ENCODE results near the gene BTBD9.
"Not testable (repeated sequence)": the region's sequence is repeated elsewhere in the genome, so short reads cannot be mapped to it uniquely, and the experiment has no call there.

The BTBD9 gene

DNA sequence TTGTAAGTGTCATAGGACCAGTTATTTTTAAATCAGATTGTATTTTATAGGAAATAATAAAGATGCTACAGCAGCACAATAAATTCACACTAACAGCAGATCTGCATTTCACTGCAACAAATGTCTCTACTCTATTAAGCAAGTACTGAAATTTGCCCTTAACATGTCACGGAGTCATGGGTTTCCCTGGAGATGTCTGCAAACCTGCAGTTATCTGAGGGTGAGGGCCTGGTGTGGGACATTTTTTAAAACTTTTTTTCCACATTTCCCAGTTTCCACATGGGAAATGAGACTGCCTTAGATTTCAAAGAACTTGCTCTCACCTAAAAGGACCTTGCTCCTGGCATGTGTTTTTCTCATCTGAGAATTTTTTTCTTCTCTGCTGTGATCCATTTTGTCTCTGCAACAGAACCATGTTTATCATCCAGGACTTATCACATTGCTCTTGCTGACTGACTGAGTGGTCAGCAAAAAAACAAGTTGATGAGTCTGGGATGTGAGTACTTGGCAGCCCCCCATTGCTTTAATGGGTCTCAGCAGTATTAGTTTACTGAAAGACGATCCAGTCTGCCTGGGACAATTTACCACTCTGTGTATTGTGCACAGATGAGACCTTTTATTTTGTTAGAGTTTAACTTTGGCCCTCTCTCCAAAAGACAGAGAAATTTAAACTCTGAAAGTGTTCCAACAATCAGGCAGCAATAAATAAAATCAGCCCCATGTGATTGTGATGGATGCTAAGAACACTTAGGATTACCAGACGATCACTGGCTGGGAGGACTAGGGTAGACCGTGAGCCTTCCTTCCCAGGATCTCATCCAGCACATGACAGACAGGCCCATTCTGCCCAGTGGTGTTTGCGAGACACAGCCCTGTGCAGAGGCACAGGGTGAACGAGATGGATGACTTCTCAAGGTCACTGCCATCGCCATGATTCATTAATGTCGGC is 268.8 kb downstream of the BTBD9 start:
- no peak for DNase-seq

DNA sequence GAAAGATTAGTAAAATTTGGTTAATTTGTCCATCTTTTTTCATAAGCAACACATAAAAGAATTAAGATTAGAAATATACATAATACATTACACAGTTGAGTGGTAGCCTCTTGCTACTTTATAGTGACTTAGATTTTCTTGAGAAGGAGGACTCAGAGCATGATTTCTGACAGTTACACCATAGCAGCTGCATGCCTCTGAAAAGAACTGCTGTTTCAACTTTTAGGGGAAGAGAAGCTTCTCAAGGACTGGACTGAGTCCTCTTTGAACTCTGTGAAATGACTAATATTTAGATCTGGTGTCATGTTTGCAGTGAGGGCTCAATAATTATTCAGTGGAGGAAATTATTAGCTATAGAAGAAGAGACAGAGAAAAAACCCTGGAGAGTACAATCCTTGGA is 272.5 kb downstream of the BTBD9 start:
- DNase-seq = no peak

DNA sequence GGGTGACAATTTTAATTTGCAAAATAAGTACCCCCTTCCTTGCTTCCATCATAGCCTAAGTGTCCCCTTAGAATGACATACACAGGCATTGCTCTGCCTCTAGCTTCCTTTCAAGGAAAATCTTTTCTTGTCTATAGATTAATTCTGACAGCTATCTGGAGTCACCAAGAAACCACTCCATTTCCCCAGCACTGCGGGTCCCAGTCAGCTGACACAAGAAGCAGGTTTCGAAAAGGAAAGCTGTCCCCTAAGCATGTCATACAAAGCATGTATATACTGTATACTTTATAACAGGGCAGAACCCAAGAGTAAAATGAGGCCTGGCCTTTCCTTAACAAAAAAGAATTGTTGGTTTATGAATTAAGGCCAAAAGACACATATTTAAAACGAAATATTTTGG is 273.5 kb downstream of the BTBD9 start:
- DNase-seq = no peak

DNA sequence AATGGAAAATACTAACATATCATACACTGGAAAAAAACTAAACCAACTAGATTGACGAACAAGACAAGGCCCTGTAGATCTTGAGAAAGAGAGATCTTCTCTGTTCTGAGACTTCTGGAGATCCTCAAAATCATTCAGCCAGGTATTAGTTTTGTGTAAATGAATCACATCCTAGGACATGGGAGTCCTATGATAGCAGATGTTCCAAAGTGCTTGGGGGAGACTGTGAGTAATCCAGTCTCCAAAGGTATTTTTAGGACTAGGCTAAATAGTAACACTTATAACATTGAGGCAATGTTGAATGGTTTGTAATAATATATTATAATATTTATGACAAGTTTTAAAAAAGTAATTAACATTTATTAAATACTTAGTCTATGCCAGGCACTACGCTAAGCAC is 275.0 kb downstream of the BTBD9 start:
- DNase-seq = no peak

DNA sequence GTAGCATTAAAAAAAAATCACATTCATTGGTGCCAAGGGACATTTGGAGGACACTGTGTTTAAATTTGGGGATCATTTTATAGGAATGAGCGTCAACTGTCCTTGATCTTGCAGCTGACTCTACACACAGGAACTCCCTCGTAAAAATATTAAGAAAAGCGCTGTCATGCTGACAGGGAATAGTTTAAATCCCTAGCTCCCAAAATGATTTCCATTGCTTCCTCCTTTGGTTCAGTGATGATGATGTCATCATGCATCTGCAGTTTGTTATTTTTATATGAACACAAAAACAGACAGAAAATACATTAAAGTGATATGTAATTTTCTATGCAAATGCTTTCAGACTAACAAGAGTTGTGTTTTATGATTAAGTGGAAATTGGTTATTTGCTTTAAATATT is 275.6 kb downstream of the BTBD9 start:
- DNase-seq = no peak

DNA sequence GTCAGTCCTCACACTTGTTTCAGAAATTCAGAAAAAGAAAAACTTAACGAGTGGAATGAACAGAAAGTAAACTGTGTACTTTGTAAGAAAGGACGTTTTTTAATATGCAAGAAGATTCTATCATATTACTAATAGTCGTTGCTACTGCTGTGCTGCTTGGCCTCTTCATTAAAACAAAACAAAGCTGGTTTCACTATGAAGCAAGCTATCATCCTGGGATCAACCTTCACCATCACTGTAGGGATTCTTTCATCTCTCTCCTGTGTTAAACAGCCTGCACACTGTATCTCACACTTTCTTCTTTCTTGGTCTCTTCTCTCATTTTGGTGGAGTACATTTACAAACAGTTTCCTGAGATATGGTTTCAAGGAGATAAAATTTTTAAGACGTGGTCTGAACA is 284.2 kb downstream of the BTBD9 start:
- DNase-seq = no peak

DNA sequence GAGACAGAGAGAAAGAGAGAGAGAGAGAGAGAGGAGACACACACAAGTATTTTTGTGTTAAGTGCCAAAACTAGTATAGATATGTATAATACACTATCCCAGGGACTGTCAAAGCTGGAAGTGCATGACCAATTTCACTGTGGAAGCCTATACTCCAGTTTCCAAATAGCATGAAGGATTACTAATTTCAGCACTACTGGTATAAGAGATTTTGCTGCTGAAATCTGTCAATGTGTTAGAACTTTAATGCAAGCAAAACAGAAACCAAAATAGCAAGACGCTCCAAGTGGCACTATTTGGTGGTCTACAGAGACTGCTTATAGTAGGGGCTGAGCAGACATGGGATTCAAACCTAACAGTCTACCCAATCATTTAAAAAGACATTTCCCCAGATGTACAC is 284.8 kb downstream of the BTBD9 start:
- DNase-seq = no peak

DNA sequence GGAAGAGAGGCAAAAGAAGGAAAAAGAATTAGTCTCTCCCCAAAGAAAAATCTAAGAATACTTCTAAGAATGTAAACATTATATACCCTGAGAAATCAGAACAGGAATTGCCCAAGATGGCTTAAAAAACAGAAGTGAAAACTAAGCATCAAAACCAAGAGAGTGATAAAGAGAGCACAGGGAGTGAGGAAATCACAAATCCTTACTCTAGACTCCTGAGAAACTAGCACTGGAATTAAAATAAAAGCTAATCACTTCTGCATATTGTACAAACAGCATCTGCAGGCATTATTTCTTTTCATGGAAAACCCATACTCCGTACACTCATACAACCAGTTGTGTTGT is 285.7 kb downstream of the BTBD9 start:
- DNase-seq = no peak

DNA sequence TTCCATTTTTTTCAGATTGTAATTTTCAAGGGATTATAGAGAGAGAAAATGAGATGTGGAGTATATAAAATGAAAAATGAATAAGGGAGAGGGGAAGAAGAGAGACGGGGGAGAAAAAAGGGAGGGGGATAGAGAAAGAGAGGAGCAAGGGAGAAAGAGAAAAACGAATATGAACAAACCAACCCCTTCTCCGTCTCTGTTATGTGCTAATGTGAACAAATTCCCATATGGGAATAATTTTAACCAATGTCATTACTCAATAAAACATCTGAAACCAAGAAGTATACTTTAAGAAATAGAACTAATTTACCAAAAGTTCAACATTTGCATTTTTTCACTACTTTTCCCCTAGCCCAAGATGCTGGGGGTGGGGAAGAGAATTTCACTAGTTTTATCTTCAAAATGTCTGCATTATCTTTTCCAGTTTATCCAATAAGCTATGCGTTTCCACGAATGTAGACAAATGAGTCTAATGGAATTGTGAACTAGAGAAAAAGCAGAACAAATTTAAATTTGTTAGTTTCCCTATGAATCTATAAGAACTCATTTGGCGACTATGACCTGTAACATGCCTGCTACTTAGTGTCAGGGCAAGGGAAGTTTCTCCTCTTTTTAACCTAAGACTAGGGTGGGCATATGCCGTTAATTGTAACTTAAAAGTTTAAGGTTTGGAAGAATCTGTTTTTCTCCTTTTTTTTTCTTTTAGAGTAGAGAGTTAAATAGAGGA is 286.3 kb downstream of the BTBD9 start:
- no peak for DNase-seq

DNA sequence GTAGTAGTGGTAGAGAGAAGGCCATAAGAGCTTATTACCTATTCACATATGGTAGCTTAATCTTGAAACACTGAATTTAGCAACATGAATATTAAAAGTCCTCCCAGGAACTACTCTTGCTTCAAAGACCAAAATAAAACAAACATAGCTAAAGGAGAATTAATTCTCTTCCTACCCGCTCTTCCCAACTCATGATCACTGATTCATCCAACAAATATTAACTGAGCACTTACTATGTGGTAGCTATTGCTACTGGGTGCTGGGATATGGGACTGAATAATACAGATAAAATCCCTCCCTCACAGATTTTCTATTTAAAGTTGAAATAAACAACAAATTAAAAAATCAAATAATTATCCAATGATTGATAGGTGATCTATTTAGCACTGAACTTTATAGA is 287.1 kb downstream of the BTBD9 start:
- DNase-seq = no peak

DNA sequence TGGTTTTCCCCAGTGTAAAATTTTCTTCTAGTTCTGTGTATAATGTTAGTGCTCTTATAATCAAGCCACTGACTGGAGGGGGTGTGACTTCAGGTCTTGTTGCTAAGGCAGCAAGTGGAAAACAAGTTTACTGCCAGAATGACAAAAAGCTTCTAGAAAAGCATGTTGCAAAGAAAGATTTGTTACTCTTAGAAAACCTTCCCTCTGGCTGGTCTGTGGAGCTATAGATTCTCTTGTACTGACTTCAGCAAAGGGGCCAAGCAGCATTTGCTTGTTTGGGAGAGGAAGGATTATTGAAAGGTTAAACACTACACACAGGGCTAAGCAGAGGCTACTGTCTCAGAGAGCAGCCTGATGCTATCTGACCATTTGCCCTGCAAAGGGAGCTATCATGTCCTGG is 288.8 kb downstream of the BTBD9 start:
- DNase-seq = no peak

DNA sequence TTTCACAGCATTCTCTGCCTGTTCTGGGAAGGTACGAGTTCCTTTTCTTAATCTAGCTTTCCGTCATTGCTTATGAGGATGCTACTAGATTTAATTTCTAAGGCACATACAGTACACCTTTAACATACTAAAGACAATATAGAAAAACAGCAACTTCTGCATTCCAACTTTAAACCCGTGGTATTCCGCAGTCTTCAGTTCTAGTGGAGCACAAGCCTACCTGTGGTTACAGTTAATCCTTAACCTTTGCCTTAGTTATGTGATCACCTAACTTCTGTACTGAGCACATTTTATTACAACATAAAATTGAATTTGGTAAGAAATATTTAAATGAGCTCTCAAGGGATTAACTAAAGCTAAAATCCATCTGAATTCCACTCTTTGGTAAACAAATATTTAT is 289.5 kb downstream of the BTBD9 start:
- no peak for DNase-seq

DNA sequence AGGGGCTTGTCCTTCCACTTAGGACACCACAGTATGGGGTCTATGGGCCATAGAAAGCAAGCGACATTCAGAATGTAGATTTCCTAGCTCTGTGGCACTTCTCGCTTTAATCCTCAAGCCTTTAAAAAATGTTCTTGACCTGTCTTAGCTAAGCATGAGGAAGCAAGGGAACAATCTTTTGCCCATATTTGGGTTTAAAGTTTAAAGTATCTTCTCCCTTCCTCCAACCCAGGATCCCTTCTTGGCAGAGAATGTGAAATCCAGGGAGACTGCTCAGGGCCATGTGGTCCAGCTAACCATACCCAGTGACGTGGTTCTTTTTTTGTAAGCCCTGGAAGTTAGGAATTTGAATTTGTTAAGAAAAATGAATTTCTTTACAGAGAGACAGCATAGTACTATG is 289.9 kb downstream of the BTBD9 start:
- DNase-seq = no peak

DNA sequence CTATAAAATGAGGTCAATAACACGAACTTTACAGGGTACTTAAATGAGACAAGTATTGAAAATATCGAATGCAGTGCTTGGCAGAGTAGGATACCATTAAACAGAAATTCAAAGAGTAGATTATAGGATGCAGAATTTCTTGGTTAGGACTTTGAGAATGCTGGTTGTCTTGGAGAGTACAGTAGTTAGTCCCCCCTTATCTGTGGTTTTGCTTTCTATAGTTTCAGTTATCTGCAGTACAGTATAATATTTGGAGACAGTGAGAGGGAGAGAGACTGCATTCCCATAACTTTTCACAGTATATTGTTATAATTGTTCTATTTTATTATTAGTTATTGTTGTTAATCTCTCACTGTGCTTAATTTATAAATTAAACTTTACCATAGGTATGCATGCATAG is 290.5 kb downstream of the BTBD9 start:
- no peak for DNase-seq

DNA sequence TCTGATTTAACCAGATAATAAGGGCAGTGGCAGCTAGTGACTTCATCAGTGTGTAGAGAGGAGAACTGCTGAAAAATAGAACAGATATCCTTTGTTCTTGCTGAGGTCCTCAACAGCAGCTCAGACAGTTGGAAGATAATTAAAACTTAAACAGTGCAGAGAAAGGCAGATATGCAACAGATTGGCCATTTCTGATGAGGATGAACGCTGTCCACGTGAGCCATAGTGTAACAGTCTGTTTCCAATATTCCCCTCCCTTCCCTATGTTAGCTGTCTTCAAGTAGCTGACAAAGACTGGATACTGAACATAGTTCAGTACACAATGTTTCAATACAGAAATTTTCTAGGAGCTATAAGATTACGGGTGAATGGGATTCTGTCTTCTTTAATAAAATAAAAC is 291.4 kb downstream of the BTBD9 start:
- no peak for DNase-seq

DNA sequence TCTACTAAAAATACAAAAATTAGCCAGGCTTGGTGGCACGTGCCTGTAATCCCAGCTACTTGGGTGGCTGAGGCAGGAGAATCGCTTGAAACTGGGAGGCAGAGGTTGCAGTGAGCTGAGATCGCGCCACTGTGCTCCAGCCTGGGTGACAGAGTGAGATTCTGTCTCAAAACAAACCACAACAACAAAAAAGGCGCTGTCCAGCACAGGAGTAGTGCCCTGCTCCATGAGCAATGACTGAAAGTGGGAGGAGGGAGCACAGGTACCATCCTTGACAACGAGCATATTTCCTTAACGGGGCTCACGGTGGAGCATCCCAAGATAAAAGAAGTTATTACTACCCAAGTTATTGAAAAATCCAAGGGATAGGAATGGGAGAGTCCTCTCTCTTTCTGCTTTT is 291.9 kb downstream of the BTBD9 start:
- not testable (repeated sequence) for DNase-seq

DNA sequence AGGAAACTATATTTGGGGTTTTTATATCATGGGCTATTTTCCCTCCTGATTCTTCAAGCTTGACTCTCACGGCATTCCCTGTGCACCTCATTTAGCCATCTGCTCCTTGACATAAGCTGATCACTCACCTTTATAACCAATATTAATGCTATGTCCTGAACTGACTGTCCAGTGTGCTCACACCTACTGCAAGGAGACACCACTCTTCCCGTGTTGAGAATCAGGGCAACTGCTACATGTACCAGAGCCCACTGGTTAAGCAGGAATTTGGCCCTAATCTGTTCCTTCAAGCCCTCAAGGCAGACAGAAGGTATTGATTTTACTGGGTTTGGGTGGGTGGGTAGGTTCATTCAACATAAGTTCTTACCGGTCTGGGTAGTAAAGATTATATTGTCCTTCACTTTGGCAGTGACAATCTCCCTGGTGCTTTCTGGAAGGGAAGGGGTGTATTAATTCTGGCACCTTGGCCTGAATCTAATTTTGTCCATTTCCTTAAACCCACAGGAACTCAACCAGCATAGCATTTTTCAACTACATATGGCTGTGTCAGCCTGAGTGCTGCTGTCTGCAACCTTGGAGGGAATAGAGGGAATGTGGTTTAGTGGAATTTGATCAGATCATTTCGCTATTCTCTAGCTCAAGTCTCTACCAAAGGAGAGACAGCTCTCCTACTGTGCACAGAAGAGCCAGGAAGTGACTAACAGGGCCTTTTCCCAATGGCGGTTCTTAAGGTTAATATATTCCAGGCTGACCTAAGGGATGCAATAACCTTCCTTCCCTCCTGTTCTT is 293.2 kb downstream of the BTBD9 start:
- DNase-seq = no peak

DNA sequence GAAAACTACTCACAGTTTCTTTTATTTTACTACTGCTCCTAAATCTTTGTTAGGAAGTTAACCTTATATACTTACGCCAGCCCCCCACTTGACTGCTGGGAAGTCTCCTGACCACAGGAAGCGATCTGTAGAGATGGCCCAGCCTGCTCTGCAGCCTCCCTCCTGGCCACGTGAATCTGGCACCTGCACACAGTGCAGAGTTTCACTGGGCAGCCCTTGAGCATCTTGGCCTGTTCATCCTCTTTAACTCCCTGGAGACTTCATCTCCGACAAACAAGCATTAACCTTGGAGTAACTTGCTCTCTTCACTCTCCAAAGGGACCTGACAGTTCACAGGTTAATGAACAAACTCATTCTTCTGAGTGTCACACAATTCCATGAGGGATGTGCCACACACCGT is 294.1 kb downstream of the BTBD9 start:
- DNase-seq = no peak

DNA sequence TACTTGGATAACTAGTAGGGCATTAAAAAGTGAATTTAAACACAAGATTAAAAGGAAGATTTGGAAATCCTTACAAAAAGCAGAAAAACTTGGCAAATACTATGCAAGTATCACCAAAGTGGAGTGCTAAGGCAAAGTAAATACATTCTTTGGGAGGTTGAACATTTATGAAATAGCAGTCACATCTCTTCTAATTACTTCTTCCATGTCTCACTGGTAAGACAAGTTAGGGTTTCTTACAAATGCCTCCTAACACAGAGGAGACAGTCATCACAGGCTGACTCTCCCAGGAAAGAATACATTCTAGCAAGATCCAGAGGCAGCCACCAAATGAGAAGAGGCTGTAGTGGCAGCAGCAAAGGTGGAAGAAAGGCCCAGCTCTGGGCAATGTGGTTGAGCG is 298.2 kb downstream of the BTBD9 start:
- DNase-seq = no peak

DNA sequence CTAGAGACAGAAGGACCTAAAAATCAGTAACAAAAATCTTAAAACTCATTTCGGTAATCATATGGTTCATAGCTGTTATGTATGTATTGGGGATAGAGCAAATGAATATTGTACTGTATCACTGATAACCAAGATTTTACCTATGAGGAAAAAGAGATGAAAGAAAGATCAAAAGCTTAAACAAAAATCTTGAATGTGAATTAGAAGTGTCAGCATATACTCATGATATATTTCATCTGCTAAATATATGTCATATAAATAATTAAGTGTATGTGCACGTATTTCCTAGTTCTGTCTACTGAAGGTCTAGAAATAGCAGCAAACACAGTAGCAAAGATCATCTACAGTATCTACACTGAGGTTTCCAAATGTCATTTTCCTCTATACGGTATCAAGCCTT is 299.8 kb downstream of the BTBD9 start:
- no peak for DNase-seq

DNA sequence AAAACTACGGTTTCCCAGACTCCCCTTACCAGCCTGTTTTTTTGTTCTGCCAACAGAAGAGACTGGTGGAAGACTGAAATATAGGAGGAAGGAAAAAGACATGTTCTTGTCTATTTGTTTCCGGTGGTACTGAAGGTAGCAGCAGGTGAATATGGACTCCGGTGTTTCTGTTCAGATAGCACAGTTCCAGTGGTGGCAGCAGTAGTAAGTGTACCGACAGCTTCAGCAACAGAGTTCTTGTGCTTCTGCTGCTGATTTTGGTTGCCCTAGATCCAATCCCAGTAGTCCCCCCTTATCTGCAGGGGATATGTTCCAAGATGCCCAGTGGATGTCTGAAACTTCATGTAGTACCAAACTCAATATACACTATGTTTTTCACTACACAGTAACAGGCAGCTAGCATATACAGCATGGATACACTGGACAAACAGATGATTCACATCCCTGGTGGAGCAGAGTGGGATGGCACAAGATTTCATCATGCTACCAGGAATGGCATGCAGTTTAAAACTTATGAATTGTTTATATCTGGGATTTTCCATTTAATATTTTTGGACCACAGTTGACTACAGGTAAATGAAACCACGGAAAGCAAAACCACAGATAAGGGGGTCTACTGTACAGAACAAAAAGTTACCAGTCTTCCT is 301.8 kb downstream of the BTBD9 start:
- no peak for DNase-seq

DNA sequence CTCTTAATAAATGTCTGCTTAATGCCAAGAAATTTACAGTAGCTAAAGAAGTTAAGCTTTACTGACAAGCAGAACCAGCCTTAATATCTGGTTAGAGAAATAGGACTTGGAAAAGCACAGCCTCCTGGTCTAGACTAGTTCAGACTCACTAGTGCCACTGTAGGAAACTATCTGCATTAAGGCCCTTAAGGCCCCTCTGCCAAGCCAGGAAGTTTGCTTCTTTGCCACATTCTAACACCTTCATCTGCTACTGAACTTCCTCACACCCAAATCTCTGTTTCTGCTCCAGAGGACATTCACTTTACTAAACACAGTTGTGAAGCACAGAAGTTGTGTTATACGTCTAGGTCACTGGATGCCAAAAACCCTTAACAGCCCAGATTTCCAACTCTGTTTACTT is 302.8 kb downstream of the BTBD9 start:
- DNase-seq = no peak

DNA sequence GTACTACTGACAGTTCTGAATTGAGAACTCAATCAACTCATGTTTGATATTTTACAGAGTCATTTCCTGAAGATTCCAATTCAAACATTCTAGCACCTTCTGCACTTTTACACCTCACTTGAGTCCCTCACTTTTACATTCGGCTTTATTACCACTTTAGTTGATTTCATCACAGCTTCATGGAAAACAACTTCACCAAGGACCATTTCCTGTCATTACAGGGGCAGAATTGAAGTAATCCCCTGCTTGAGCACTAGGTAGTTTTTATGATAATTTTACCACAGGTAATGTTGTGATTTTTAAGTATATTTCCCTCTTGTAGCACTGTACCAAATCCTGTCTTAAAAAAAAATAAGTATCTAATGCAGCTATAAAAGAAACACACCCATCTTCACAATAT is 312.9 kb downstream of the BTBD9 start:
- DNase-seq = peak; percentile 5

Data from NCI-H510A (cell line).